ENCODE data around the gene DIP2C.
"Not testable (repeated sequence)": the region's sequence is repeated elsewhere in the genome, so short reads cannot be mapped to it uniquely, and the experiment has no call there.

The DIP2C gene

DNA sequence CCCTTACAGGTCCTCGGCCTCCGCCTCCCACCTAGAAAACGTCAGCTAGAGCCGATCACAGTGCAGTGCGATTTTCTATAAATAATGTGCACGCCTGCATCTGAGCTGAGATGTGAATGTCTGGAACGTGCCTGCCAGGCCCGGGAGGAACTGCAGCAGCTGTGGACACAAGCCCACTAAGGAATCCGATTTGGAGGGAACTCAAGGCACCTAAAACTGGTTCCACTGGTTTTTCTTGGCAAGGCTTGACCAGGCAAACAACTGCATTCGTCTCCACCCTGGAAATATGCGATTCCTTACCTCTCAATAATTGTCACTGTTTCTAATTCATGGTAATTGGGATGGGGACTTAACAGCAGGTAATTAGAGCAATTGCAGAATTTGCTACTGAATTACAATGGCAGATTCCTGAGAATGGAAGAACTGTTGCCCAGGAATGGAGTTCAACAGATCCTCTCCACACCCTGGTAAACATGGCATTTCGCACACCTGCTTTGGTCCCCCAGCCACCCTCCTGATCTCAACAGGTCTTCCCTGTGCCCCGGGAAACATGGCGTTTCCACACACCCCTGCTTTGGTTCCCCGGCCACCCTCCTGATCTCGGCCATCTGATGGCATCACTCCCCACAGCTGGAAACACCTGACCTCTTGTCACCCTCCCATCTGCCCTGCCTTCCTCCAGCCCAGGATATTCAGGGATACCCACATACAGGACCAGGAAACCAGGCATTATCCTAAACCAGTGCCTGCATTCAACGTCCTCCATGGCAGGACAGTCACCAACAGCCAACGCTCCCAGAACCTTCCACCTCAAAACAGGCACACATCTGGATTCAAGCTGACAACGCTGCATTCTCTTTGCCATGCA lies 76.0 kb downstream of the DIP2C start:
- TF ChIP-seq, protein P1, sequence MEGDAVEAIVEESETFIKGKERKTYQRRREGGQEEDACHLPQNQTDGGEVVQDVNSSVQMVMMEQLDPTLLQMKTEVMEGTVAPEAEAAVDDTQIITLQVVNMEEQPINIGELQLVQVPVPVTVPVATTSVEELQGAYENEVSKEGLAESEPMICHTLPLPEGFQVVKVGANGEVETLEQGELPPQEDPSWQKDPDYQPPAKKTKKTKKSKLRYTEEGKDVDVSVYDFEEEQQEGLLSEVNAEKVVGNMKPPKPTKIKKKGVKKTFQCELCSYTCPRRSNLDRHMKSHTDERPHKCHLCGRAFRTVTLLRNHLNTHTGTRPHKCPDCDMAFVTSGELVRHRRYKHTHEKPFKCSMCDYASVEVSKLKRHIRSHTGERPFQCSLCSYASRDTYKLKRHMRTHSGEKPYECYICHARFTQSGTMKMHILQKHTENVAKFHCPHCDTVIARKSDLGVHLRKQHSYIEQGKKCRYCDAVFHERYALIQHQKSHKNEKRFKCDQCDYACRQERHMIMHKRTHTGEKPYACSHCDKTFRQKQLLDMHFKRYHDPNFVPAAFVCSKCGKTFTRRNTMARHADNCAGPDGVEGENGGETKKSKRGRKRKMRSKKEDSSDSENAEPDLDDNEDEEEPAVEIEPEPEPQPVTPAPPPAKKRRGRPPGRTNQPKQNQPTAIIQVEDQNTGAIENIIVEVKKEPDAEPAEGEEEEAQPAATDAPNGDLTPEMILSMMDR (IDR thresholded peaks at IDR 0.05; ENCODE audit: borderline replicate concordance, control extremely low read depth, extremely low read depth, insufficient read depth, missing control alignments), result no peak
- DNase-seq (ENCODE audit: low spot score), result no peak
- in situ Hi-C loops (cut with MboI; ENCODE audit: low sequenced_read_pairs, unreplicated experiment), result no loop called here

DNA sequence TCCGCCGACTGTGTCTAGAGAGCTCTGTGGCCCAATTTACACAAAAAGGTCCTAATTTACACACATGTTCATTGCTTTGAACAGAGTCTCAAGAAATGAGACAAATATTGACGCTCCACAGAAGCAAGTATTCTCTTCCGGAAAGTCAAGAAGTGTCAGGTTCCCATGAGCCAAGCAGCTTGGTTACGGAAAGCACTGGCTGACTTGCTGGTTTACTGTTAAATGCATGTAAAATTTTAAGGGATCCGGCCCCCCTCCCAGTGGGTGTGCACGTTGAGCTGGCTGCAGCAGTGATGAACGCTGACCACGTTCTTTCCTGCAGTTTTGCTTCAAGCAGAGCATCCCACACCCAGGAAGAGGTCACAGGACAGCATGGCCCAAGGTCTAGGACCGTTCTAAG lies 76.8 kb downstream of the DIP2C start:
- in situ Hi-C loops (cut with MboI; ENCODE audit: low sequenced_read_pairs, unreplicated experiment), result no loop called here
- no peak for DNase-seq (ENCODE audit: low spot score)
- TF ChIP-seq, protein P1 (IDR thresholded peaks at IDR 0.05; ENCODE audit: borderline replicate concordance, control extremely low read depth, extremely low read depth, insufficient read depth, missing control alignments), result no peak

- in situ Hi-C loops (cut with MboI; ENCODE audit: low sequenced_read_pairs, unreplicated experiment); DNase-seq (ENCODE audit: low spot score): not testable (repeated sequence)
Observed at GRCh38 chr10:610642-611305, 78.7 kb downstream of the DIP2C start.

GRCh38 chr10:609868-610545 lies 79.5 kb downstream of the DIP2C start:
- TF ChIP-seq, protein P1 (IDR thresholded peaks at IDR 0.05; ENCODE audit: borderline replicate concordance, control extremely low read depth, extremely low read depth, insufficient read depth, missing control alignments), result no peak
- in situ Hi-C loops (cut with MboI; ENCODE audit: low sequenced_read_pairs, unreplicated experiment), result no loop called here
- DNase-seq (ENCODE audit: low spot score), result no peak

- in situ Hi-C loops (cut with MboI; ENCODE audit: low sequenced_read_pairs, unreplicated experiment), result no loop called here
- TF ChIP-seq, protein P1 (IDR thresholded peaks at IDR 0.05; ENCODE audit: borderline replicate concordance, control extremely low read depth, extremely low read depth, insufficient read depth, missing control alignments), result no peak
- no peak for DNase-seq (ENCODE audit: low spot score)
Observed at GRCh38 chr10:609262-609658, 80.2 kb downstream of the DIP2C start.

DNA sequence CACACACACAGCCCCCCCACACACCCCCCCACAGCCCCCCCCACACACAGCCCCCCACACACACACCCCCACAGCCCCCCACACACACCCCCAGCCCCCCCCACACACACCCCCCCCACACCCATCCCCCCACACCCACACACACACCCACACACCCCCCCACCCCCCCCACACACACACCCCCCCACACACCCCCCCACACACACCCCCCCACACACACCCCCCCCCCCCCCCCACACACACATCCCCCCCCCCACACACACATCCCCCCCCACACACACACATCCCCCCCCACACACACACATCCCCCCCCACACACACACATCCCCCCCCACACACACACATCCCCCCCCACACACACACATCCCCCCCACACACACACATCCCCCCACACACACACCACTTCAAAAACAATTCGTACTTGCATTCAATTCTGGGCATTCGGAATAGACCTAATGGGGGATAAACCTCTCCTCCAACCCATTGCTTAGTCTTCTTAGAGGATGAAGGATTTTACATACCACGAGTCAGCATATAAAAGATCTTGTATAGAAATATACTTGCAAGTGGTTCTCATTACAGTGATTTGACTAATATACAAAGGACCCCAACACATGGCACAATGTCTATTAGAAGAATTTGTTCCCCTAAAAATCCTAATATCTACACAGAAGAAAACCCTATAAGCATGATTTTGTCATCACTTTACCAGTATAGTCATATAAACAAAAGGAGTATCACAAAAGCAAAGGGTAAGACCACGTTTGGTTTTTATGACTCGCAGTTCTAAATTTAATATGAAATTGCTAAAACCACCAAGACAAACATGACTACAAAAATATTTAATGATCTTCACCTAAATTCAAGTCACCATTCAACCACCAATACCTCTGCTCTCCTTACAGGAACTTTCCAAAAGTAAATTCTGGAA lies 80.9 kb downstream of the DIP2C start:
- in situ Hi-C loops (cut with MboI; ENCODE audit: low sequenced_read_pairs, unreplicated experiment), result no loop called here
- DNase-seq (ENCODE audit: low spot score), result no peak
- TF ChIP-seq, protein P1 (IDR thresholded peaks at IDR 0.05; ENCODE audit: borderline replicate concordance, control extremely low read depth, extremely low read depth, insufficient read depth, missing control alignments), result no peak

Data from GM13976 (cell line).